Parathyroid adenoma (tissue), 2 donors: ENCODE measurements around the gene BACH1.

Experiments used
- H2AFZ ChIP-seq: fragments of 300-600 bp; sonication (generic); one replicate; pipeline ENCODE4 v1.7.0; 2017; ENCODE audit warnings: antibody characterized with exemption, mild to moderate bottlenecking
- H3K27ac ChIP-seq: fragments of 300-600 bp; sonication (generic); one replicate; pipeline ENCODE4 v1.7.0; 2017
- H3K27me3 ChIP-seq: fragments of 300-600 bp; sonication (generic); one replicate; pipeline ENCODE4 v1.7.0; 2017; ENCODE audit warnings: low read length; ENCODE audit not compliant: control insufficient read depth, insufficient read depth
- H3K36me3 ChIP-seq: fragments of 300-600 bp; sonication (generic); one replicate; pipeline ENCODE4 v1.7.0; 2017; ENCODE audit warnings: low read length; ENCODE audit not compliant: control insufficient read depth, insufficient read depth
- H3K4me1 ChIP-seq: fragments of 300-600 bp; sonication (generic); one replicate; pipeline ENCODE4 v1.7.0; 2017; ENCODE audit warnings: control low read depth
- H3K4me2 ChIP-seq: fragments of 300-600 bp; sonication (generic); one replicate; pipeline ENCODE4 v1.7.0; 2017; ENCODE audit warnings: low read length
- H3K4me3 ChIP-seq: fragments of 300-600 bp; sonication (generic); one replicate; pipeline ENCODE4 v1.7.0; 2017; ENCODE audit warnings: low read depth, low read length
- H3K79me2 ChIP-seq: fragments of 300-600 bp; sonication (generic); one replicate; pipeline ENCODE4 v1.7.0; 2017; ENCODE audit warnings: control low read depth
- H3K9ac ChIP-seq: fragments of 300-600 bp; sonication (generic); one replicate; pipeline ENCODE4 v1.7.0; 2017; ENCODE audit warnings: mild to moderate bottlenecking
- H3K9me3 ChIP-seq: fragments of 300-600 bp; sonication (generic); one replicate; pipeline ENCODE4 v1.7.0; 2017; ENCODE audit warnings: low read length; ENCODE audit not compliant: control insufficient read depth
- CTCF ChIP-seq: fragments of 300-600 bp; sonication (generic); IDR thresholded peaks from one replicate; pipeline ENCODE4 v1.7.0; 2017; ENCODE audit warnings: antibody characterized with exemption, mild to moderate bottlenecking
- donor health status: primary hyperparathyroidism.

Gene BACH1

GRCh38 chr21:29342363-29342957 is 43.7 kb downstream of the BACH1 start:
- Histone ChIP-seq H3K9me3 (no peaks in the 10 kb centered on the region), H3K79me2 (no peaks in the 10 kb centered on the region), H3K4me3 (no peak overlapping the region), H3K4me1 (no peaks in the 10 kb centered on the region), H3K4me2 (no peak overlapping the region), H3K27me3 (no peaks in the 10 kb centered on the region), H2AFZ (no peak overlapping the region), H3K27ac (no peak overlapping the region), H3K9ac (no peak overlapping the region), H3K36me3 (no peaks in the 10 kb centered on the region)
- no peak for TF ChIP-seq CTCF

- Histone ChIP-seq H3K4me3 (no peak overlapping the region), H3K9me3 (no peaks in the 10 kb centered on the region), H3K79me2 (no peaks in the 10 kb centered on the region), H3K4me2 (no peak overlapping the region), H3K9ac (no peak overlapping the region), H3K4me1 (no peaks in the 10 kb centered on the region), H3K27me3 (no peaks in the 10 kb centered on the region), H2AFZ (no peak overlapping the region), H3K36me3 (no peaks in the 10 kb centered on the region), H3K27ac (no peak overlapping the region)
- TF ChIP-seq CTCF, result no peak
These were observed 44.8 kb downstream of the BACH1 start for GRCh38 chr21:29343519-29343918.

GRCh38 chr21:29346281-29346680 is 47.6 kb downstream of the BACH1 start:
- H3K9me3 ChIP-seq, result no peaks in the 10 kb centered on the region
- no peaks in the 10 kb centered on the region for H3K27me3 ChIP-seq
- no peaks in the 10 kb centered on the region for H3K4me1 ChIP-seq
- no peaks in the 10 kb centered on the region for H3K36me3 ChIP-seq
- H3K79me2 ChIP-seq, result no peaks in the 10 kb centered on the region
- TF ChIP-seq CTCF, result no peak
- no peak overlapping the region for H3K4me2 ChIP-seq
- no peak overlapping the region for H3K9ac ChIP-seq
- H3K27ac ChIP-seq, result no peak overlapping the region
- H3K4me3 ChIP-seq, result no peak overlapping the region
- no peak overlapping the region for H2AFZ ChIP-seq

GRCh38 chr21:29346771-29347170 is 48.0 kb downstream of the BACH1 start:
- Histone ChIP-seq H3K27ac (no peak overlapping the region), H3K27me3 (no peaks in the 10 kb centered on the region), H3K4me2 (no peak overlapping the region), H3K36me3 (no peaks in the 10 kb centered on the region), H3K9me3 (no peaks in the 10 kb centered on the region), H3K4me3 (no peak overlapping the region), H3K9ac (no peak overlapping the region), H3K4me1 (no peaks in the 10 kb centered on the region), H3K79me2 (no peaks in the 10 kb centered on the region), H2AFZ (no peak overlapping the region)
- no peak for TF ChIP-seq CTCF

- no peaks in the 10 kb centered on the region for H3K36me3 ChIP-seq
- no peaks in the 10 kb centered on the region for H3K9me3 ChIP-seq
- no peak overlapping the region for H3K27ac ChIP-seq
- H3K4me1 ChIP-seq, result no peaks in the 10 kb centered on the region
- H3K9ac ChIP-seq, result no peak overlapping the region
- no peak overlapping the region for H3K4me3 ChIP-seq
- H3K79me2 ChIP-seq, result no peaks in the 10 kb centered on the region
- no peak overlapping the region for H2AFZ ChIP-seq
- no peaks in the 10 kb centered on the region for H3K27me3 ChIP-seq
- no peak overlapping the region for H3K4me2 ChIP-seq
- TF ChIP-seq CTCF, result no peak
These were observed 48.6 kb downstream of the BACH1 start for GRCh38 chr21:29347274-29347681.
